Neural cell (in vitro differentiated cells): ENCODE results near the gene ADISSP. TPM values are rescaled to one million over a fixed set of nuclear protein-coding genes. Genes with fewer than 3 reads are reported as not detected.

Source experiments
- H2AFZ ChIP-seq: fragments of 200-600, 300-800 bp; sonication (generic), shearing (Covaris generic); 2 replicates; pipeline ENCODE4 v1.6.0; 2014; ENCODE audit warnings: low read depth, mild to moderate bottlenecking, antibody characterized with exemption, low read length, moderate library complexity
- H3F3A ChIP-seq: fragments of 200-600 bp; shearing (Covaris generic); 2 replicates; pipeline ENCODE4 v1.6.1; 2016; ENCODE audit warnings: mild to moderate bottlenecking, moderate library complexity, mixed read lengths, antibody characterized with exemption, low read length; ENCODE audit not compliant: insufficient read depth, poor library complexity, severe bottlenecking
- H3K27ac ChIP-seq: fragments of 200-600, 300-800 bp; sonication (generic), shearing (Covaris generic); 2 replicates; pipeline ENCODE4 v1.5.1; 2014; ENCODE audit warnings: mild to moderate bottlenecking, low read length, moderate library complexity
- H3K27me3 ChIP-seq: fragments of 300-800, 200-600 bp; sonication (generic), shearing (Covaris generic); 2 replicates; pipeline ENCODE4 v1.6.0; 2014; ENCODE audit warnings: mild to moderate bottlenecking, low read depth, low read length, moderate library complexity; ENCODE audit not compliant: insufficient read depth
- H3K36me3 ChIP-seq: fragments of 300-800, 200-600 bp; sonication (generic), shearing (Covaris generic); 2 replicates; pipeline ENCODE4 v1.5.1; 2014; ENCODE audit warnings: mild to moderate bottlenecking, antibody characterized with exemption, low read length, moderate library complexity; ENCODE audit not compliant: insufficient read depth
- H3K4me2 ChIP-seq: fragments of 300-800, 200-600 bp; sonication (generic), shearing (Covaris generic); 2 replicates; pipeline ENCODE4 v1.6.0; 2014; ENCODE audit warnings: mild to moderate bottlenecking, low read length
- H3K4me3 ChIP-seq: fragments of 300-800, 200-600 bp; sonication (generic), shearing (Covaris generic); 2 replicates; pipeline ENCODE4 v1.5.1; 2014; ENCODE audit warnings: mild to moderate bottlenecking, low read length, moderate library complexity
- H3K79me2 ChIP-seq: fragments of 200-600 bp; shearing (Covaris generic); replicated peaks from 2 replicates; pipeline ENCODE4 v1.6.0; 2014; ENCODE audit warnings: mild to moderate bottlenecking, low read length, moderate library complexity; ENCODE audit not compliant: insufficient read depth
- H3K9ac ChIP-seq: fragments of 300-800, 200-600 bp; sonication (generic), shearing (Covaris generic); 2 replicates; pipeline ENCODE4 v1.6.1; 2016; ENCODE audit warnings: mild to moderate bottlenecking, low read length, mixed read lengths
- H3K9me2 ChIP-seq: fragments of 200-600 bp; shearing (Covaris generic); 2 replicates; pipeline ENCODE4 v1.6.1; 2016; ENCODE audit warnings: mild to moderate bottlenecking, low read length, mixed read lengths; ENCODE audit not compliant: insufficient read depth
- H3K9me3 ChIP-seq: fragments of 200-600, 300-800 bp; sonication (generic), shearing (Covaris generic); 2 replicates; pipeline ENCODE4 v1.6.1; 2016; ENCODE audit warnings: mild to moderate bottlenecking, mixed run types, low read length, moderate library complexity, mixed read lengths
- H4K20me1 ChIP-seq: fragments of 200-600 bp; shearing (Covaris generic); 2 replicates; pipeline ENCODE4 v1.6.1; 2016; ENCODE audit warnings: mild to moderate bottlenecking, mixed run types; ENCODE audit not compliant: insufficient read depth
- CTCF ChIP-seq: fragments of 450-650 bp; IDR thresholded peaks from 2 replicates; pipeline ENCODE4 v1.5.1; 2014; ENCODE audit warnings: antibody characterized with exemption, mild to moderate bottlenecking, moderate library complexity; ENCODE audit not compliant: poor library complexity, severe bottlenecking
- EP300 ChIP-seq: fragments of 450-650 bp; conservative IDR thresholded peaks from 2 replicates; pipeline ENCODE4 v1.6.1; 2014; ENCODE audit warnings: antibody characterized with exemption, mild to moderate bottlenecking, moderate library complexity; ENCODE audit not compliant: poor library complexity, severe bottlenecking
- EZH2 ChIP-seq: fragments of 200-600, 300-800 bp; shearing (Covaris generic), sonication (generic); IDR thresholded peaks from 2 replicates; pipeline ENCODE4 v1.6.1; 2014; ENCODE audit warnings: antibody characterized with exemption, low read length, borderline replicate concordance, mild to moderate bottlenecking; ENCODE audit not compliant: insufficient read depth, poor library complexity, severe bottlenecking
- MXI1 ChIP-seq: fragments of 450-650 bp; conservative IDR thresholded peaks from 2 replicates; pipeline ENCODE4 v1.6.1; 2014; ENCODE audit warnings: antibody characterized with exemption, mild to moderate bottlenecking; ENCODE audit not compliant: poor library complexity, severe bottlenecking
- POLR2AphosphoS5 ChIP-seq: IDR thresholded peaks from 2 replicates; pipeline ENCODE4 v1.6.1; 2012
- RAD21 ChIP-seq: fragments of 450-650 bp; conservative IDR thresholded peaks from 2 replicates; pipeline ENCODE4 v1.6.1; 2014; ENCODE audit warnings: antibody characterized with exemption, mild to moderate bottlenecking, moderate library complexity
- REST ChIP-seq: IDR thresholded peaks from 2 replicates; pipeline ENCODE4 v1.6.1; 2012; ENCODE audit warnings: borderline replicate concordance
- SMC3 ChIP-seq: fragments of 450-650 bp; conservative IDR thresholded peaks from 2 replicates; pipeline ENCODE4 v1.6.1; 2014; ENCODE audit warnings: antibody characterized with exemption, mild to moderate bottlenecking, moderate library complexity; ENCODE audit not compliant: poor library complexity
- TAF1 ChIP-seq: IDR thresholded peaks from 2 replicates; pipeline ENCODE4 v1.6.1; 2012; ENCODE audit warnings: low read depth
- polyA plus RNA-seq: library from polyadenylated mRNA; depleted of rRNA; stranded (reverse); fragments of >200 nt; gene quantifications from 2 replicates; pipeline ENCODE4 v1.2.3, GENCODE V29; 2014

Gene ADISSP
- polyA plus RNA-seq, 1 donor from 2014 or later = 39.8 TPM

GRCh38 chr20:3727401-3728021 lies 40.0 kb downstream of the ADISSP start:
- Histone ChIP-seq H3K9me2 (no peaks in the 10 kb centered on the region), H3K36me3 (no peaks in the 10 kb centered on the region), H3K27me3 (no peaks in the 10 kb centered on the region), H3F3A (no peaks in the 10 kb centered on the region), H3K4me3 (no peak overlapping the region), H3K9ac (no peak overlapping the region), H3K27ac (no peak overlapping the region), H4K20me1 (no peaks in the 10 kb centered on the region), H3K4me2 (no peak overlapping the region), H2AFZ (no peak overlapping the region), H3K79me2 (no peaks in the 10 kb centered on the region), H3K9me3 (no peaks in the 10 kb centered on the region)
- TF ChIP-seq SMC3 (no peak), RAD21 (no peak), TAF1 (no peak), MXI1 (no peak)

- no peak overlapping the region for H3K4me2 ChIP-seq
- no peak overlapping the region for H3K27ac ChIP-seq
- no peaks in the 10 kb centered on the region for H3F3A ChIP-seq
- H3K9ac ChIP-seq = no peak overlapping the region
- no peaks in the 10 kb centered on the region for H3K79me2 ChIP-seq
- no peaks in the 10 kb centered on the region for H4K20me1 ChIP-seq
- no peaks in the 10 kb centered on the region for H3K27me3 ChIP-seq
- no peaks in the 10 kb centered on the region for H3K9me2 ChIP-seq
- no peak overlapping the region for H2AFZ ChIP-seq
- H3K36me3 ChIP-seq = no peaks in the 10 kb centered on the region
- TF ChIP-seq REST (no peak), EZH2 (no peak), EP300 (no peak), SMC3 (no peak), POLR2AphosphoS5 (no peak), MXI1 (no peak), RAD21 (no peak), TAF1 (no peak), CTCF (no peak)
- H3K4me3 ChIP-seq = no peak overlapping the region
- H3K9me3 ChIP-seq = no peaks in the 10 kb centered on the region
Measured at GRCh38 chr20:3724356-3724755, 43.2 kb downstream of the ADISSP start.

GRCh38 chr20:3723284-3723683 lies 44.3 kb downstream of the ADISSP start:
- H3K9ac ChIP-seq = no peak overlapping the region
- no peak overlapping the region for H3K27ac ChIP-seq
- no peaks in the 10 kb centered on the region for H3F3A ChIP-seq
- H3K27me3 ChIP-seq = no peaks in the 10 kb centered on the region
- H4K20me1 ChIP-seq = no peaks in the 10 kb centered on the region
- H3K79me2 ChIP-seq = no peaks in the 10 kb centered on the region
- H2AFZ ChIP-seq = no peak overlapping the region
- H3K36me3 ChIP-seq = no peaks in the 10 kb centered on the region
- H3K4me2 ChIP-seq = no peak overlapping the region
- H3K9me2 ChIP-seq = no peaks in the 10 kb centered on the region
- no peak for TF ChIP-seq RAD21
- no peak for TF ChIP-seq POLR2AphosphoS5
- no peak for TF ChIP-seq EP300
- TF ChIP-seq MXI1 = no peak
- no peak for TF ChIP-seq REST
- no peak for TF ChIP-seq CTCF
- no peak for TF ChIP-seq TAF1
- no peak for TF ChIP-seq EZH2
- no peak for TF ChIP-seq SMC3
- H3K4me3 ChIP-seq = no peak overlapping the region
- no peaks in the 10 kb centered on the region for H3K9me3 ChIP-seq
